RCC 7860 (cell line): ENCODE data around the gene CALY.

Experiments
- DNase-seq: peaks from one replicate; pipeline ENCODE4 v3.0.0-alpha.2; 2015; ENCODE audit warnings: low spot score
- FAIRE-seq: peaks from 2 replicates; lab custom pipeline; 2012; peaks lifted over from hg19 to GRCh38; lab: Jason Lieb, UNC

CALY gene

GRCh38 chr10:133353202-133353959, 16.7 kb upstream of the CALY start:
- FAIRE-seq, result no peak
- no peak for DNase-seq

GRCh38 chr10:133351408-133352318, 15.0 kb upstream of the CALY start:
- no peak for DNase-seq
- FAIRE-seq, result no peak

- FAIRE-seq, result no peak
Observed at GRCh38 chr10:133350950-133351329, 14.2 kb upstream of the CALY start.

GRCh38 chr10:133350283-133350949, 13.7 kb upstream of the CALY start:
- DNase-seq, result no peak
- no peak for FAIRE-seq

More at GRCh38 chr10:133350950-133351329, 14.2 kb upstream of the CALY start:
- no peak for DNase-seq

GRCh38 chr10:133349577-133350011, 12.9 kb upstream of the CALY start:
- FAIRE-seq, result no peak
- DNase-seq, result no peak

GRCh38 chr10:133349160-133349568, 12.5 kb upstream of the CALY start:
- FAIRE-seq (no peak), DNase-seq (no peak)

- no peak for FAIRE-seq
- DNase-seq, result no peak
Observed at GRCh38 chr10:133347710-133348517, 11.2 kb upstream of the CALY start.

- FAIRE-seq, result no peak
- no peak for DNase-seq
Observed at GRCh38 chr10:133346413-133346812, 9.7 kb upstream of the CALY start.

- FAIRE-seq, result no peak
- no peak for DNase-seq
Observed at GRCh38 chr10:133344236-133344635, 7.5 kb upstream of the CALY start.

- DNase-seq (no peak), FAIRE-seq (no peak)
Observed at GRCh38 chr10:133343558-133343957, 6.9 kb upstream of the CALY start.

GRCh38 chr10:133342942-133343341, 6.2 kb upstream of the CALY start:
- no peak for DNase-seq
- no peak for FAIRE-seq

GRCh38 chr10:133341983-133342382, 5.3 kb upstream of the CALY start:
- no peak for FAIRE-seq
- no peak for DNase-seq

GRCh38 chr10:133339708-133340380, 3.1 kb upstream of the CALY start:
- no peak for DNase-seq
- no peak for FAIRE-seq

- FAIRE-seq (no peak), DNase-seq (no peak)
Observed at GRCh38 chr10:133338080-133339071, 1.7 kb upstream of the CALY start.

GRCh38 chr10:133337370-133337725, 652 bp upstream of the CALY start:
- FAIRE-seq (no peak), DNase-seq (no peak)

GRCh38 chr10:133336118-133336576, 549 bp downstream of the CALY start:
- FAIRE-seq (no peak), DNase-seq (no peak)

GRCh38 chr10:133335246-133336117, 1.2 kb downstream of the CALY start:
- DNase-seq (no peak), FAIRE-seq (no peak)
